Cortex of kidney (tissue), 1 donor: ENCODE measurements around the gene TEX26.
"Not testable (repeated sequence)": the region's sequence is repeated elsewhere in the genome, so short reads cannot be mapped to it uniquely, and the experiment has no call there.

Experiments used
- DNase-seq: peaks from one replicate; lab custom pipeline; 2025; lab: John Stamatoyannopoulos, UW

The TEX26 gene

GRCh38 chr13:30918662-30919405, 13.6 kb upstream of the TEX26 start:
- DNase-seq, result no peak

DNA sequence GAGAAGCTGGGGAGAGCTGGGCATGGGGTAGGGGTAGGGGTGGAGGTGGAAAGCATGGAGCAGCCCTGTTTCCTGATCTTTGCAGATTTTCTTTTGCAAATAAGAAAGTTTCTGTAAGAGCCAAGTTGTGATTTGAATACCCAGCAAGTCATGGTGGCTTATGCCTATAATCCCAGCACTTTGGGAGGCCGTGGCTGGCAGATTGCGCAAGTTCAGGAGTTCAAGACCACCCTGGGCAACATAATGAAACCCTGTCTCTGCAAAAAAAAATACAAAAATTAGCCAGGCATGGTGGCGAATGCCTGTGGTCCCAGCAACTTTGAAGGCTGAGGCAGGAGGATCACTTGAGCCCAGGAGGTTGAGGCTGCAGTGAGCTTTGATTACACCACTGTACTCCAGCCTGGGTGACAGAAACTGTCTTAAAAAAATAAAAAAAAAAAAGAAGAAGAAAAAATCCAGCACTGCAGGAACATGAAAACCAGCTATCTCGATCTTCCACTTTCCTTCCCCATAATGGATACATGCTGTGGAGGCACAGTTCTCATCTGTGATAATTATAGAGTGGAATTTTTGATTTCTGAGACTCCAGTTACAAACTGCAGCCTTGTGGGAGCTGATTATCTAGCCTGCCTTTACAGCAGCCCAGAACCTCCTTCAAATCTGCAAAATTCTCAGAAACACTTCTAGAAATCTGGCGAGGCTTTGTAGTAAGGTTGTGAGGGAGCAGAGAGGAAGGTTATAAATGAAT, 12.1 kb upstream of the TEX26 start:
- no peak for DNase-seq

GRCh38 chr13:30923418-30923817, 9.0 kb upstream of the TEX26 start:
- DNase-seq, result no peak

- DNase-seq, result no peak
Measured at GRCh38 chr13:30924721-30925120, 7.7 kb upstream of the TEX26 start.

GRCh38 chr13:30925429-30925828, 7.0 kb upstream of the TEX26 start:
- DNase-seq, result no peak

- no peak for DNase-seq
Measured at GRCh38 chr13:30926781-30927180, 5.7 kb upstream of the TEX26 start.

DNA sequence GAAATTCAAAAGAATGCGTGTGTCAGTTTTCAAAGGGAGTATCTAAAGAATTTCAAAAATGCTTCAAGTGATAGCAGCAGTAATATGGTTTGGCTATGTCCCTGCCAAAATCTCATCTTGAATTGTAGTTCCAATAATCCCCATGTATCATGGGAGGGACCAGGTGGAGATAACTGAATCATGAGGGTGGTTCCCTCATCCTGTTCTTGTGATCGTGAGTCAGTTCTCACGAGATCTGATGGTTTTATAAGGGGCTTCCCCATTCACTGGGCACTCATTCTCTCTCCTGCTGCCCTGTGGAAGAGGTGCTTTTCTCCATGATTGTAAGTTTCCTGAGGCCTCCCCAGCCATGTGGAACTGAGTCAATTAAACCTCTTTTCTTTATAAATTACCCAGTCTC, 5.3 kb upstream of the TEX26 start:
- DNase-seq, result not testable (repeated sequence)

GRCh38 chr13:30927595-30927994, 4.9 kb upstream of the TEX26 start:
- DNase-seq, result no peak

- DNase-seq, result no peak
Measured at GRCh38 chr13:30928978-30929377, 3.5 kb upstream of the TEX26 start.

GRCh38 chr13:30933354-30933670, 856 bp downstream of the TEX26 start:
- no peak for DNase-seq

DNA sequence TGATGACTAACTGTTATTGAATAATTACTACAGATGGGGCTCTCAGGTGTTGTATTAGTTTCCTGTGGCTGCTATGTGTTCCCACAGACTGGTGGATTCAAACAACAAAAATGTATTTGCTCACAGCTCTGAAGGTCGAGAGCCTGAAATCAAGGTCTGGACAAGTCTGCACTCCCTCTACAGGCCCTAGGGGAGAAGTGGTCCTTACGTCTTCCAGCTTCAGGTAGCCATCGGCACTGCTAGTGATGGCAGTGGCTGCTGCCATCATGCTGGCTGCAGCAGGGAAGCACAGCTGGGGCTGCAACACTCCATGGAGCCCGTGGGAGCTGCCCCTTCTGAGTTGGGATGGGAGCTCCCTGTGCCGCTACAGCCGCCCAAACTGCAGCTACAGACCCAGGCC, 1.9 kb downstream of the TEX26 start:
- no peak for DNase-seq

DNA sequence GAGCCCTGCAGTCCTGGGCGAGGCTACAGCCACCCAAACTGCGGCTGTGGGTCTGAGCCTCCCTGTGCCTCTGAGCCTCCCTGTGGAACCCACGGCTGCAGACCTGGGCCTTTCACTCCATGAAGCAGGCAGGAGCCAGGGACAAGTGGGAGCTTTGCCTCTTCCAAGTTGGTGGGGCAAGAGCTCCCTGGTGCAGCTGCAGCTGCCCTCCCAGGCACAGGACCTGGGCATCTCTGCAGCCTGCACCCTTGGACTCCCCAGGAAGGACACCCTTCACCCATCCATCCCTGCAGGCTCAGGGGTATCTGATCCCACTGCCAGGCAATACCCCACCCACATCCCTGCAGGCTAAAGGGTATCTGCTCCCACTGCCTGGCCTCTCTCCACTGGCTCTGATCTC, 2.3 kb downstream of the TEX26 start:
- no peak for DNase-seq

DNA sequence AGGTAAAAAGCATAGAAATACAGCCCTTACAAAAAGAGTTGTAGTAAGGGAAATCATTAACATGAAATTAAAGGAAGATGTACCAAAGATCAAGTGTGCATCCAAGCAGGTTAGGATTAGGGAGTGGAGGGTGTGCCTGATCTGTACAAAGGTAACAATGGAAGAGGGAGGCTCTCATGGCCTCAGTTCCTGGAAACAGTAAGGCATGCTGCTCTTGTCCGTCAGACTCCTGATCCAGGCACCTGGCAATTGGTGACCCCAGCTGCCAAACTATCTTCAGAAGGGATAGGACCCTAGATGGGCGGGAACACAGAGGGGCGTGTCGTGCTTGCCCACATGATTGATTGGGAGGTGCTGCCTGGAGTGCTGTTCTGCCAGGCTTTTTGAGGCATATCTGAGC, 4.5 kb downstream of the TEX26 start:
- DNase-seq, result no peak

DNA sequence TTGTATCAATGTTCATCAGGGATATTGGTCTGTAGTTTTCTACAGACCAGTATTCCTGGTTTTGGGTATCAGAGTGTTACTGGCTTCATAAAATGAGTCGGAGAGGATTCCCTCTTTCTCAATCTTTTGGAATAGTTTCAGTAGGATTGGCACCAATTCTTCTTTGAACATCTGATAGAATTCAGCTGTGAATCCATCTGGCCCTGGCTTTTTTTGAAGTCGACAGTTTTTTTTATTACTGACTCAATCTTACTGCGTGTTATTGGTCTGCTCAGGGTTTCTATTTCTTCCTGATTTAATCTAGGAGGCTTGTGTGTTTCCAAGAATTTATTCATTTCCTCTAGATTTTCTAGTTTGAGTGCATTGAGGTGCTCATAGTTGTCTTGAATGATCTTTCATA, 11.4 kb downstream of the TEX26 start:
- no peak for DNase-seq

- no peak for DNase-seq
Measured at GRCh38 chr13:30957258-30957943, 24.9 kb downstream of the TEX26 start.

GRCh38 chr13:30959678-30960077, 27.2 kb downstream of the TEX26 start:
- DNase-seq, result no peak

GRCh38 chr13:30963791-30964190, 31.3 kb downstream of the TEX26 start:
- no peak for DNase-seq

GRCh38 chr13:30965380-30965779, 32.9 kb downstream of the TEX26 start:
- DNase-seq, result no peak

GRCh38 chr13:30966101-30966500, 33.6 kb downstream of the TEX26 start:
- DNase-seq, result no peak

- DNase-seq, result no peak
Measured at GRCh38 chr13:30968846-30969245, 36.4 kb downstream of the TEX26 start.

DNA sequence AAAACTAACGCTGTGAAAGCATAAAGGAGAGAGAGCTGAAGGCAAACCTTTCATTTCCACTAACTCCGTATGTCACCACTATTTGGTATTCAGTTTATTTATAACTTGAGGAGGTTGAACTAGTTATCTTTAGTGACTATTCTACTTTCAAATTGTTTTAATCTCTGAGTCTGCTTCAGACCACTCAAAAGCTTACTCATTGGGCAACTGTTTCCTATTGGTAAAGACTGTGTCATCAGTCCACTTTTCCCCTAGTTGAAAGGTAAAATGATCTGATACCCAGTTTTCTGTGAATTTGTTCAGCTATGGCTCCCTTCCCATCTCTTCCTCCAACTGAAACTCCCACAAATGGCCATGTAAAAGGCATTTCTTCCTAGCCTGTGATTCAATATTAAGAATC, 39.1 kb downstream of the TEX26 start:
- DNase-seq, result no peak

DNA sequence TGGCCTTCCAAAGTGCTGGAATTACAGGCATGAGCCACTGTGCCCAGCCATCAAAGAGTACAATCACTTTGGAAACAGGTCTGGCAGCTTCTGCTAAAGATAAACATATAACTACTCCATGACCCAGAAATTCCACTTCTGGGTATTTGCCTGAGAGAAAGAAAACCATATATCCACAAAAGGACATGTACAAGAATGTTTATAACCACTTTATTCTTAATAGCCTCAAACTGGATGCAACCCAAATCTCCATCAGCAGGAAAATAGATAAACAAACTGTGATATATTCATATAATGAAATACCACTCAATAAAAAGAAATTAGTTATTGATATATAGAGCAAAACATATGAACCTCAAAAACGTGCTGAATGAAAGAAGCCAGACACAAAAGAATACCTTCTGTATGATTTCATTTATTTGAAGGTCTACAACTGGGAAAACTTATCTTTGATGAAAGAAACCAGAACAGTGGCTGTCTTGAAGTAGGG, 40.5 kb downstream of the TEX26 start:
- no peak for DNase-seq

- DNase-seq, result no peak
Measured at GRCh38 chr13:30974350-30974749, 41.9 kb downstream of the TEX26 start.
